Liver (tissue), 3 donors: Measurements from ENCODE around the gene FKBP5.

Experiments used
- EGR1 ChIP-seq, 2 donors: IDR thresholded peaks; 2 replicates each; pipeline ENCODE4 v1.6.1; 2016 to 2018; ENCODE audit warnings: antibody characterized with exemption in 2 of 2, low read depth in 2 of 2
- FOXA1 ChIP-seq: IDR thresholded peaks from 2 replicates; pipeline ENCODE4 v1.6.1; 2016; ENCODE audit warnings: antibody characterized with exemption
- GABPA ChIP-seq, 2 donors: IDR thresholded peaks in 1 of 2; conservative IDR thresholded peaks in 1 of 2; 2 replicates each; pipeline ENCODE4 v1.6.1; 2016; ENCODE audit warnings: antibody characterized with exemption in 2 of 2, mild to moderate bottlenecking in 1 of 2, moderate library complexity in 1 of 2
- JUND ChIP-seq, 2 donors: IDR thresholded peaks; 2 replicates each; pipeline ENCODE4 v1.6.1; 2016; ENCODE audit warnings: antibody characterized with exemption in 2 of 2
- MAX ChIP-seq: IDR thresholded peaks from 2 replicates; pipeline ENCODE4 v1.6.1; 2016; ENCODE audit warnings: antibody characterized with exemption
- RAD21 ChIP-seq, 2 donors: IDR thresholded peaks; 2 replicates each; pipeline ENCODE4 v1.6.1; 2016; ENCODE audit warnings: antibody characterized with exemption in 2 of 2, mild to moderate bottlenecking in 2 of 2
- SP1 ChIP-seq: IDR thresholded peaks from 2 replicates; pipeline ENCODE4 v1.6.1; 2018; ENCODE audit warnings: antibody characterized with exemption, mild to moderate bottlenecking
- TAF1 ChIP-seq: conservative IDR thresholded peaks from 2 replicates; pipeline ENCODE4 v1.6.1; 2016; ENCODE audit warnings: antibody characterized with exemption, mild to moderate bottlenecking
- YY1 ChIP-seq: IDR thresholded peaks from 2 replicates; pipeline ENCODE4 v1.6.1; 2016; ENCODE audit warnings: antibody characterized with exemption, mild to moderate bottlenecking
- TF ChIP-seq, protein P1 (sequence below): IDR thresholded peaks from 2 replicates; pipeline ENCODE4 v1.6.1; 2016; ENCODE audit warnings: antibody characterized with exemption, mild to moderate bottlenecking
- TF ChIP-seq, protein P2 (sequence below): fragments of 150-350 bp; IDR thresholded peaks from 2 replicates; pipeline ENCODE4 v1.5.1; 2017; ENCODE audit warnings: improper control_type of control experiment, low read depth, low read length; ENCODE audit not compliant: missing input control
- TF ChIP-seq, protein P3 (sequence below): IDR thresholded peaks from 2 replicates; pipeline ENCODE4 v1.6.1; 2016; ENCODE audit warnings: antibody characterized with exemption
- donor health status: healthy.
- donor health status: healthy.

GRCh38 chr6:35633579-35634089 lies 55.1 kb downstream of the FKBP5 start:
- TF ChIP-seq, protein P1, sequence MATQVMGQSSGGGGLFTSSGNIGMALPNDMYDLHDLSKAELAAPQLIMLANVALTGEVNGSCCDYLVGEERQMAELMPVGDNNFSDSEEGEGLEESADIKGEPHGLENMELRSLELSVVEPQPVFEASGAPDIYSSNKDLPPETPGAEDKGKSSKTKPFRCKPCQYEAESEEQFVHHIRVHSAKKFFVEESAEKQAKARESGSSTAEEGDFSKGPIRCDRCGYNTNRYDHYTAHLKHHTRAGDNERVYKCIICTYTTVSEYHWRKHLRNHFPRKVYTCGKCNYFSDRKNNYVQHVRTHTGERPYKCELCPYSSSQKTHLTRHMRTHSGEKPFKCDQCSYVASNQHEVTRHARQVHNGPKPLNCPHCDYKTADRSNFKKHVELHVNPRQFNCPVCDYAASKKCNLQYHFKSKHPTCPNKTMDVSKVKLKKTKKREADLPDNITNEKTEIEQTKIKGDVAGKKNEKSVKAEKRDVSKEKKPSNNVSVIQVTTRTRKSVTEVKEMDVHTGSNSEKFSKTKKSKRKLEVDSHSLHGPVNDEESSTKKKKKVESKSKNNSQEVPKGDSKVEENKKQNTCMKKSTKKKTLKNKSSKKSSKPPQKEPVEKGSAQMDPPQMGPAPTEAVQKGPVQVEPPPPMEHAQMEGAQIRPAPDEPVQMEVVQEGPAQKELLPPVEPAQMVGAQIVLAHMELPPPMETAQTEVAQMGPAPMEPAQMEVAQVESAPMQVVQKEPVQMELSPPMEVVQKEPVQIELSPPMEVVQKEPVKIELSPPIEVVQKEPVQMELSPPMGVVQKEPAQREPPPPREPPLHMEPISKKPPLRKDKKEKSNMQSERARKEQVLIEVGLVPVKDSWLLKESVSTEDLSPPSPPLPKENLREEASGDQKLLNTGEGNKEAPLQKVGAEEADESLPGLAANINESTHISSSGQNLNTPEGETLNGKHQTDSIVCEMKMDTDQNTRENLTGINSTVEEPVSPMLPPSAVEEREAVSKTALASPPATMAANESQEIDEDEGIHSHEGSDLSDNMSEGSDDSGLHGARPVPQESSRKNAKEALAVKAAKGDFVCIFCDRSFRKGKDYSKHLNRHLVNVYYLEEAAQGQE: no peak
- TF ChIP-seq, protein P2, sequence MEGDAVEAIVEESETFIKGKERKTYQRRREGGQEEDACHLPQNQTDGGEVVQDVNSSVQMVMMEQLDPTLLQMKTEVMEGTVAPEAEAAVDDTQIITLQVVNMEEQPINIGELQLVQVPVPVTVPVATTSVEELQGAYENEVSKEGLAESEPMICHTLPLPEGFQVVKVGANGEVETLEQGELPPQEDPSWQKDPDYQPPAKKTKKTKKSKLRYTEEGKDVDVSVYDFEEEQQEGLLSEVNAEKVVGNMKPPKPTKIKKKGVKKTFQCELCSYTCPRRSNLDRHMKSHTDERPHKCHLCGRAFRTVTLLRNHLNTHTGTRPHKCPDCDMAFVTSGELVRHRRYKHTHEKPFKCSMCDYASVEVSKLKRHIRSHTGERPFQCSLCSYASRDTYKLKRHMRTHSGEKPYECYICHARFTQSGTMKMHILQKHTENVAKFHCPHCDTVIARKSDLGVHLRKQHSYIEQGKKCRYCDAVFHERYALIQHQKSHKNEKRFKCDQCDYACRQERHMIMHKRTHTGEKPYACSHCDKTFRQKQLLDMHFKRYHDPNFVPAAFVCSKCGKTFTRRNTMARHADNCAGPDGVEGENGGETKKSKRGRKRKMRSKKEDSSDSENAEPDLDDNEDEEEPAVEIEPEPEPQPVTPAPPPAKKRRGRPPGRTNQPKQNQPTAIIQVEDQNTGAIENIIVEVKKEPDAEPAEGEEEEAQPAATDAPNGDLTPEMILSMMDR: no peak
- no peak for TF ChIP-seq SP1
- TF ChIP-seq FOXA1: no peak
- TF ChIP-seq YY1: no peak
- TF ChIP-seq, protein P3, sequence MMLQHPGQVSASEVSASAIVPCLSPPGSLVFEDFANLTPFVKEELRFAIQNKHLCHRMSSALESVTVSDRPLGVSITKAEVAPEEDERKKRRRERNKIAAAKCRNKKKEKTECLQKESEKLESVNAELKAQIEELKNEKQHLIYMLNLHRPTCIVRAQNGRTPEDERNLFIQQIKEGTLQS: no peak
- TF ChIP-seq RAD21 (IDR thresholded peaks at IDR 0.05): no peak
- no peak for TF ChIP-seq TAF1
- no peak for TF ChIP-seq JUND (IDR thresholded peaks at IDR 0.05)
- TF ChIP-seq MAX: no peak
- TF ChIP-seq EGR1 (IDR thresholded peaks at IDR 0.05; ENCODE audit: low read depth in 2 of 2): no peak
- no peak for TF ChIP-seq GABPA (IDR thresholded peaks at IDR 0.05 in 1 of 2, conservative IDR thresholded peaks at IDR 0.05 in 1 of 2)
